Nephron progenitor cell (in vitro differentiated cells): ENCODE measurements around the gene CHRDL2.

ENCODE experiments used
- DNase-seq: peaks from one replicate; pipeline ENCODE4 v3.0.0; 2021
- H3K27ac Mint-ChIP-seq: 2 replicates; pipeline ENCODE4 v1.8.0; 2021; ENCODE audit warnings: mild to moderate bottlenecking, moderate library complexity, mixed read lengths
- H3K27me3 Mint-ChIP-seq: 2 replicates; pipeline ENCODE4 v1.8.0; 2021; ENCODE audit warnings: mild to moderate bottlenecking, low read depth, mixed read lengths; ENCODE audit not compliant: poor library complexity
- H3K36me3 Mint-ChIP-seq: 2 replicates; pipeline ENCODE4 v1.8.0; 2021; ENCODE audit warnings: low read depth, mixed read lengths
- H3K4me1 Mint-ChIP-seq: 2 replicates; pipeline ENCODE4 v1.8.0; 2021; ENCODE audit warnings: mixed read lengths
- H3K4me3 Mint-ChIP-seq: 2 replicates; pipeline ENCODE4 v1.8.0; 2021; ENCODE audit warnings: mild to moderate bottlenecking, moderate library complexity, mixed read lengths
- H3K9me3 Mint-ChIP-seq: 2 replicates; pipeline ENCODE4 v1.8.0; 2021; ENCODE audit warnings: mild to moderate bottlenecking, moderate library complexity, mixed read lengths
- TF ChIP-seq, protein P1 (sequence below): fragments of 200-600 bp; sonication (generic); IDR thresholded peaks from 2 replicates; pipeline ENCODE4 v1.5.0; 2021; ENCODE audit warnings: antibody characterized with exemption

CHRDL2 gene

DNA sequence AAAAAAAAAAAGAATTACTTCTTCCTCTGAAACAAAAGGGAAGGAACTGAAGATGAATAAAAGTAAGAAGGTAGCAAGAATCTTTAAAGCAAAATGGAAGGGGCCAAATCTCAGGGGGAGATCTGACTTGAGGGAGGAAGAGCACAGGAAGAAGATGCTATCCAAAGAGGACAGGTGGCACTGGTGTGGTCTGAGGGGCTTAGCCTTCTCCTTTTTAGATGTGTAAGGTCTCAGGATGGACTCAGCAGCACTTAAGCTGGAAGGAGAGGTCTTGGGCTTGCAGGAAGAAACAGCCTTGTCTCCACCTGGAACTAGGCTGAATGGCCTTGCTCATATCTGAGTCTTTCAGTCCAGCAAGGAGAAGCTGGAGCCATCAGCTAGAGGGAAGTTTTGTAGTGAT lies 12.4 kb upstream of the CHRDL2 start:
- no peak for DNase-seq
- Mint-ChIP-seq H3K27ac (no peak overlapping the region), H3K4me3 (no peak overlapping the region), H3K9me3 (peaks cover 16% of the 10 kb centered on the region), H3K36me3 (no peaks in the 10 kb centered on the region), H3K27me3 (peaks cover 9% of the 10 kb centered on the region), H3K4me1 (peaks cover 15% of the 10 kb centered on the region)
- TF ChIP-seq, protein P1, sequence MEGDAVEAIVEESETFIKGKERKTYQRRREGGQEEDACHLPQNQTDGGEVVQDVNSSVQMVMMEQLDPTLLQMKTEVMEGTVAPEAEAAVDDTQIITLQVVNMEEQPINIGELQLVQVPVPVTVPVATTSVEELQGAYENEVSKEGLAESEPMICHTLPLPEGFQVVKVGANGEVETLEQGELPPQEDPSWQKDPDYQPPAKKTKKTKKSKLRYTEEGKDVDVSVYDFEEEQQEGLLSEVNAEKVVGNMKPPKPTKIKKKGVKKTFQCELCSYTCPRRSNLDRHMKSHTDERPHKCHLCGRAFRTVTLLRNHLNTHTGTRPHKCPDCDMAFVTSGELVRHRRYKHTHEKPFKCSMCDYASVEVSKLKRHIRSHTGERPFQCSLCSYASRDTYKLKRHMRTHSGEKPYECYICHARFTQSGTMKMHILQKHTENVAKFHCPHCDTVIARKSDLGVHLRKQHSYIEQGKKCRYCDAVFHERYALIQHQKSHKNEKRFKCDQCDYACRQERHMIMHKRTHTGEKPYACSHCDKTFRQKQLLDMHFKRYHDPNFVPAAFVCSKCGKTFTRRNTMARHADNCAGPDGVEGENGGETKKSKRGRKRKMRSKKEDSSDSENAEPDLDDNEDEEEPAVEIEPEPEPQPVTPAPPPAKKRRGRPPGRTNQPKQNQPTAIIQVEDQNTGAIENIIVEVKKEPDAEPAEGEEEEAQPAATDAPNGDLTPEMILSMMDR = no peak

DNA sequence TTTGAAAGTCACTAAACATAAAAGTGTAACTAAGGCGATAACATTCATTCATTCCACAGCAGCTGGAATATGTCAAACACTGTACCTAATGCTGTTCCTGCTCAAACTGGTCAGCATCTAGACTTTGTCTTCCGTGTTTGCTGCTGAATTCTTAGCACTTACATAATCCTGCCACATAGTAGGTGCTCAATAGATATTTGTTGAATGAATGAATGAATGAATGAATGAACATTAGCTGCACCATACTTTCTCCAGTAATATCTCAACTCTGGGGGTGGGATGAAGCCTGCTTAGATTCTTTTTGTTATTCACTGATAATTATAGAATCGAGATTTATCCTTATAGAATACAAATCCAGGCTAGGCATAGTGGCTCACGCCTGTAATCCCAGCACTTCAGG lies 10.8 kb upstream of the CHRDL2 start:
- Mint-ChIP-seq H3K27ac (no peak overlapping the region), H3K4me1 (peaks cover under 1% of the 10 kb centered on the region), H3K27me3 (peaks cover 14% of the 10 kb centered on the region), H3K36me3 (no peaks in the 10 kb centered on the region), H3K9me3 (peaks cover 16% of the 10 kb centered on the region), H3K4me3 (no peak overlapping the region)
- no peak for DNase-seq
- TF ChIP-seq, protein P1 = no peak

DNA sequence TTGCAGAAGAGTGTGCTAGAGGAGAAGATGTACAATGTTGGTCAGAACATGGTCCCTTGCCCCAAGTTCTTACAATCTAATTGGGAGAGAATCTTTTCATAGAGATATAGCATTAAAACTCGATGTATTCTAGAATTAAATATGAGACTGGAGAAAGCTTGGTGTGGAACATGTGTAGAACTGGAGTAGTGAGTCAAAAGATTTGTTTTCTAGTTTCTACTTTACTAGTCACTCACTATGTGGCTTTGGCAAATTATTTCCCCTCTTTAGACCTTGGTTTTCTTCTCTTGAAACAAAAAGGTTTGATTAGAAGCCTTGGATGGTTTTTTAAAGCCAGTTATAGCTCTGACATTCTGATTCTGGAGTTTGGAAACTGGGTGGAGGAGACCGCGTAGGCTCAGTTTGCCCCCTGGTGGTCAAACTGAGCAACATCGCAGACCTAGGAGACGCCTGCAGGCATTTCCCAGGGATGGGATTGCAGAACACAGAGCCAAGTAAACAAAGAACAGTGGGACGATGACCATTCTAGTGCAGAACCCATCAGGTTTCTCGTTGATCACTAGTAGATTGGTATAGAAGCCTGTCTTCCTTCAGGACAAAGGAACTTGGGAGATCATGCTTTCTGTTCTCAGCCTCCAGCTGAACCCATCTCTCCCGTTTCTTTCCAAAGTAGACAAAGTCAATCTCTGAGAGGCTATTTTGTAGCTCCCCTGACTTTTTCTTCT lies 8.5 kb upstream of the CHRDL2 start:
- Mint-ChIP-seq H3K27me3 (peaks cover 22% of the 10 kb centered on the region), H3K36me3 (no peaks in the 10 kb centered on the region), H3K4me3 (no peak overlapping the region), H3K27ac (no peak overlapping the region), H3K9me3 (peaks cover 19% of the 10 kb centered on the region), H3K4me1 (no peaks in the 10 kb centered on the region)
- TF ChIP-seq, protein P1 = peak; percentile 76
- peak; percentile 49 for DNase-seq

GRCh38 chr11:74736031-74736430 lies 4.8 kb upstream of the CHRDL2 start:
- Mint-ChIP-seq H3K9me3 (peaks cover 19% of the 10 kb centered on the region), H3K27ac (no peak overlapping the region), H3K36me3 (no peaks in the 10 kb centered on the region), H3K4me3 (no peak overlapping the region), H3K4me1 (peaks cover 4% of the 10 kb centered on the region), H3K27me3 (peaks cover 43% of the 10 kb centered on the region)
- DNase-seq = no peak
- TF ChIP-seq, protein P1 = no peak

GRCh38 chr11:74735365-74735928 lies 4.2 kb upstream of the CHRDL2 start:
- Mint-ChIP-seq H3K27ac (no peak overlapping the region), H3K4me1 (peaks cover 4% of the 10 kb centered on the region), H3K27me3 (peaks cover 49% of the 10 kb centered on the region), H3K36me3 (no peaks in the 10 kb centered on the region), H3K4me3 (no peak overlapping the region), H3K9me3 (peaks cover 19% of the 10 kb centered on the region)
- DNase-seq = no peak
- TF ChIP-seq, protein P1 = no peak

DNA sequence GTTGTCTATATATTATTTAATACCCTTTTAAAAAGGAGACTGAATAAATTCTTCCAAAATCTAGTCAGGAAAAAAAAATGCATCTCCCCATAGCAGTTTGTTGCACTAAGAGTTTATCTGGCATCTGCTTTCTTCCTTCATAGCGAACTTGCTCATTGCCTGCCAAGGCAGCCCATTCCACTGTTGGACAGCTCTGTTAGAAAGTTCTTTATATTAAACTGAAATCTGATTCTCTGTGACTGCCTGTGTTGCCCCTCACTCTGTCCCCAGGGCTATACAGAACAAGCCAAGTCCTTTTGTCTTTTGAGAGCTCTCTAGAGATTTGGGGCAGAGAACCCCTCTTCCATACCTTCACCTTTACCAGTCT lies 3.3 kb upstream of the CHRDL2 start:
- H3K4me1 Mint-ChIP-seq = peaks cover 4% of the 10 kb centered on the region
- H3K4me3 Mint-ChIP-seq = no peak overlapping the region
- H3K27me3 Mint-ChIP-seq = peaks cover 58% of the 10 kb centered on the region
- TF ChIP-seq, protein P1 = no peak
- H3K9me3 Mint-ChIP-seq = peaks cover 11% of the 10 kb centered on the region
- DNase-seq = no peak
- no peak overlapping the region for H3K27ac Mint-ChIP-seq
- no peaks in the 10 kb centered on the region for H3K36me3 Mint-ChIP-seq
